SKM-1 (cell line): ENCODE data around the gene SPATS2.

Experiments
- DNase-seq: peaks from one replicate; lab custom pipeline; 2025; ENCODE audit not compliant: unreplicated experiment; lab: John Stamatoyannopoulos, UW

SPATS2 gene

DNA sequence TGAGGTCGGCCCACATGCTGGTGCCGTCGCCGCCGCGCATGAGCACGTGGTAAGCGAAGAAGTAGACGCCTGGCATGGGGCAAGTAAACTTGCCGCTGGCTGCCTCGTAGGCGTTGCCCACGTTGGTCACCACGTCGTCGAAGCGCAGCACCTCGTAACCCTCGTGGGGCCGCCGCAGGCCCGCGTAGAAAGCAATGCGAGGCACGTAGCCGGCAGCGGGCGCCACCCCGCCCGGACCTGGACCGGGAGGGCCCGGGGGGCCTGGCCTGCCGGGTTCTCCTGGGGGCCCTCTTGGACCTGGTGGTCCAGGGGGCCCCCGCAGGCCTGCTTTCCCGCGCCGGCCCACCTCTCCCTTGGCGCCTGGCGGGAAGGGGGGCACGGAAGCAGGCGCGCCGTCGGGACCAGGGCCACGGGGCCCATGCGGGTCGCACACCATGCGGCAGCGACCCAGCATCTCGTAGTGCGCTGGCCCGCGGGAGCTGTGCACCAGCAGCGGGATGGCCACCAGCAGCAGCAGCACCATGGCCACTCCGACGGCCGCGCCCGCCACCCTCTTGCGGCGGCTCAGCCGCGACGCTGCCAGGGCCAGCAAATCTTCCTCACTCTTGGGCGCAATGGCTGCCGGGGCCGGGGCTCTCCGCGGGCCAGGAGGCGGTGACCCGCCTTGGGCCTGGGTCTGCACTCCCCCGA, 31.2 kb upstream of the SPATS2 start:
- no peak for DNase-seq

DNA sequence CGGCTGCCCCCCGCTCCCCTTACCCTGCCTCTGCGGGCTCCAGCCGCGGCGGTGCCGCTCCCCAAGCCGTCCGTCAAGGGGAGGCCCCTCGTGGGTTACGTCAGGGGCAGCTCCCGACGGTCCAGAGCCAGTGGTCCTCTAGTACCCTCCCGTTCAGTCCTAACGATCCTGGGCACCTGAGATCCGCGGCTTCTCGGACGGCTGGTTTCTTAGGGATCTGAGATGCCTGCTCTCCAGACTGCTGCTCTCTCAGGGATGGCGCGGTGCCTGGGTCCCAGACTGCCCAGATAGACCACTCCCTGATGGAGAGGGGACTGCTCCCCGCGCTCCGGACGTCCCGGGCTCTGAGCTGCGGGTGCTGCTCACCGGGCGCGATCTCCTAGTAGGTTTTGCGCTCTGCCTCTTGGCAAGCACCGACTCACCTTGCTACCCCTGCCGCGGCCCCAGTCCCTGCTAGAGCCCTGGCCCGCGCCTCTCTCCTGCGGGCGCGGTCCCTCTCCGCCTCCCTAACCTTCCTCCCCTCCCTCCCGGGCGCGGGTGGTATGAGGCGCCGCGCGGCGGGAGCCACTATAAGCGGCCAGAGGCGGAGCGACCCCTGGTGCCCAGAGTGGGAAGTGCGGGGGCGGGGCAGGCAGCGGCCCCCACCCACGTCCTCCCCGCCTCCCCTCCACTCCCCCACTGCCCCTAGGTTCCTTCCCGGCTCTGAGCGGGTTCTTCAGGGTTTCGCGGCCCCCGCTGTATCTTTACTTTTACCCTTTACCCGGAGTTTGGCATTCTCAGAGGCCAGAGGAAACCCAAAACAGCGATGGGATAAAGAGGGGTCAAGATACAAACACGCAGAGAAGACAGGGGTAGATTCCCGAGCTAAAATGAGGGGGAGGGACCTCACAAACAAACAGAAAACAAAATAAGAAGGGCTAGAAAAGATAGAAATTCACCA, 30.3 kb upstream of the SPATS2 start, which contains the start of gene C1QL4:
Gene C1QL4 (minus strand): TSS at position 544 of the 940 bp plus-strand sequence. CDS start 711 bp downstream, outside the sequence.
- DNase-seq = peak; percentile 25

- no peak for DNase-seq
Measured at GRCh38 chr12:49338830-49339463, 28.3 kb upstream of the SPATS2 start.

DNA sequence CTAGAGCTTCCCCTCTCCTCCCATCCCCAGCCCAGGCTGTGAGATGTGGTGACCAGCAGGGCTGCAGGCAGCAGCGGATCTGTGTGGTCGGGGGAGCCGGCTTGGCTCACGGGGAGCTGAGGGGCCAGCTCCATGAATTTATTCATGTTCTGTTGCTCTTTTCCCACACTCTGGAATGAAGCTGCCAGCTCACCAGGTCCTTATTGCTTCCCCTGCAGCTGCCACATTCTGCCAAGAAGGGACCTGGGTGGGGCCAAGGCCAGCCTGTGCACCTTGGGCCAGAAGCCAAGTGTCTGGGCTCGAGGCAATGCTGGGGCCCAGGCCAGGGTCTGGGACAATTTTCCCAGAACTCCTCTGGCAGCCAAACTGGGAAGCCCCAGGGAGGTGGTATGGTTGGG, 27.8 kb upstream of the SPATS2 start:
- DNase-seq = no peak

DNA sequence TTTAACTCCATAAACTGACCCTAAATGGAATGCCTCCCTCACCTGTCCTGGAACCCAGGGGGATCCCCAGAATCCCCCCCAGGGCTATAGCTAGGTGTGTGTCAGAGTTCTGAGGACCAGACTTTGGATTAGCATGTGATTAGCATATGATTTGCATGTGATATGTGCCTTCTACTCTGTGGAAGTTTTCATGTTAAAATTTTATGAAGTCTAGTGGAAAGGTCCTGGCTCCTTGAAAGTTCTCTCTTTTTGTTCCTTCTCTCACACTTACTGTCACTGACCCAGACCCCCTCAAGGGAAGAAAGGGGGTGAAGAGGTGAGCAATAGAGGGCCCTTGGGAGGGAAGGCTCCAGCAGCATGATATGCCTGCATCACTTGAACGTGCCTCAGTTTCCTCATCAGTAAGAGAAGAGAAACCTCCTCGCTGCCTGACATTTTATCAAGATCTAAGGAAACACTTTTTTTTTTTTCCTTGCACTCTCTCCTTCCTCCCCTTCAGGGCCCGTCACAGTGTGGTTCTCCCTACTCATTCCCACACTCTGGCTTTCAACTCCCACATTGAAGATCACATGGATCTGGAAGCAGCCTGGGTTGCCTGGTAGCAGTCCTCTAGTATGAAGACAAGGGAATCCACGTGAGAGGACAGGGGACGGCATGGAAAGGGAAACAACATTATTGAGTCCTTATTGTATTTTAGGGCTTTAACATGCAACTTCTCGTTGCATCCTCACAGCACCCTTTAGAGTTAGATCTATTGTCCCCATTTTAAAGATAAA, 27.0 kb upstream of the SPATS2 start:
- no peak for DNase-seq

DNA sequence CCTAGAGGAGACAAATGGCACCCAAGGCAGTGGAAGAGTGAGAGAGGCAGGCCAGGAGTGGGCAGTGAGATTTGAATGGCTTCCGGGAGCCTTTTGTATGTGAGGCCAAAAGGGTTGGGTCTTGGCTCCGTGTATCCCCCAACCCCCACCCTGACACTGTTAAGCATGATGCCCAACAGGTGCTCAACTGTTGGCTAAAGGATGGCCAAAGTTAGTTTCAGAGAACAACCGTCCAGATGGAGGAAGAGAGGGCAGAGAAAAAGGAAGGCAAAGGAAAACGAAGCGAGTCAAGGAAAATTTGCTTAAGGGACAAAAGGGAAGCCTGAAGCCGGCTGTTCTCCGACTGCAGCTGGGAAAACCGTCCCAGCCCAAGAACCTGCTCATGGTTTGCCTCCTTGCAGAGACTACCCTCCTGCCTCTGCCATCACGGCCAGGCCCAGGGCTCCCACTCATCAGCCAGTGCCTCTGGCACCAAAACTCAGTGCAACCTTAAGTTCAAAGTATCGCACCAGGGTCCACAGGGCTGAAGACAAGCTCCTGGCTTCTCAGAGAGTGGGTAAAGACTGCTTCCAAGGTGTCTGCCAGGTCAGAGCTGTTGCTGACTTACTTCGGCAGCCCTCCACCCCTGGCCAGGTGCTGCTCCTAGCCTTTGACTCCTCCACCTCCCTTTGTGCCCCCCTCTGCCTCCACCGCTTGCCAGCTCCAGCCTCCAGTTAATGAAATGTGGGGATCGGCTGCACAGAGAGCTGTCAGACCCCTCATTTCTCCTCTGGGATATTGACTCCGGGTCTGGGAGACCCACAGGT, 26.1 kb upstream of the SPATS2 start:
- no peak for DNase-seq

DNA sequence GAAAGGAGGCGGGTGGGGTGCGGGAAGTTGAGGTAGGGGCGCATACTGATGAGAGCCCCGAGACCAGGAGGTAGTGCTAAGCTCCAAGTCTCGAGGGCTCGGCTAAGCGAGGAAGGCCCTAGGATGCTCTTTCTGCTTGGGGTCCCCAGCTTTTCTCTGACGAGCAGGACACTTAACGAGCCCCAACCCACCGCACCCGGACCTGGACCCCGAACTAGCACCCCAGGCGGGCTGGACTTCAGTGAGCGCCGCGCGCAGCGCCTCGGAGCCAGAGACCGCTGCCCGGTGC, 25.5 kb upstream of the SPATS2 start:
- DNase-seq = no peak

DNA sequence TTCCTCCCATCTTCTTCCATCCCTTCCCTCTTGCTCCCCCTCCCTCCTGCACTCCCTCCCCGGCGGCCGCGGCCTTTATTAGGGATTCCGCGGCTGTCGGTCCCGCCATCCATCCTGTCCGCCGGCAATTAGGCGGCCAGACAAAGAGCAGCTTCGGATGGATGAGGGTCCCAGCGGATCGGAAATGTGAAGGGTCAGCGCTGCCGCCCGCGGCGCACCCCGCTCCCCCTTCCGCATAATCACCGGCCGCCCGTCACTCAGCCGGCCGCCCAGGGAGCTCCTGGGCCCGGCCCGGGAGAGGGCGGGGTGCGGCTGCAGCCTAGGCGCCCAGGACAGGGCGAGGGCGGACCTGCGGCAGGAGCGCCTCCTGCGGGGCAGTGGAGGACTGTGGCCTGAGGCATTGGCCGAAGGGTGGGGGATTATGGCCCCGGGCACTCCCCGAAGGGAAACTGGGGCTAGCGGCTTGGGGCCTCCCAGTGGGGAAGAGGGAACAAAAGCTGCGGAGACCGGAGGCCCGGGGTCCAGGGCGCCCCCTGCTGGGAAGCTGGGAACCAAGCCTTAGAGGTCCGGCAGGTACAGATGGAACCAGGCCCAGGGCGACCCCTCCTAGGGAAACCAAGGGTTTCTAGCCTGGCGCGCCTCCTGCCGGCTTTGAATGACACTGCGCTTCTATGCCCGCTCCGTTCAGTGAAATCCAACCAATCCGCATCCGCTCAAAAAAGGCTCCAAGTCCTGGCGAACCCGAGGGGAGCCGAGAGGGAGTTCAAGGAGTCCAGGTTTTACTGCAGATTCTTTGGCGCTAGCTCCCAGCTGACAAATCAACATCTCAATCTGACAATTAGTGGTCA, 25.0 kb upstream of the SPATS2 start:
- peak; percentile 52 for DNase-seq

DNA sequence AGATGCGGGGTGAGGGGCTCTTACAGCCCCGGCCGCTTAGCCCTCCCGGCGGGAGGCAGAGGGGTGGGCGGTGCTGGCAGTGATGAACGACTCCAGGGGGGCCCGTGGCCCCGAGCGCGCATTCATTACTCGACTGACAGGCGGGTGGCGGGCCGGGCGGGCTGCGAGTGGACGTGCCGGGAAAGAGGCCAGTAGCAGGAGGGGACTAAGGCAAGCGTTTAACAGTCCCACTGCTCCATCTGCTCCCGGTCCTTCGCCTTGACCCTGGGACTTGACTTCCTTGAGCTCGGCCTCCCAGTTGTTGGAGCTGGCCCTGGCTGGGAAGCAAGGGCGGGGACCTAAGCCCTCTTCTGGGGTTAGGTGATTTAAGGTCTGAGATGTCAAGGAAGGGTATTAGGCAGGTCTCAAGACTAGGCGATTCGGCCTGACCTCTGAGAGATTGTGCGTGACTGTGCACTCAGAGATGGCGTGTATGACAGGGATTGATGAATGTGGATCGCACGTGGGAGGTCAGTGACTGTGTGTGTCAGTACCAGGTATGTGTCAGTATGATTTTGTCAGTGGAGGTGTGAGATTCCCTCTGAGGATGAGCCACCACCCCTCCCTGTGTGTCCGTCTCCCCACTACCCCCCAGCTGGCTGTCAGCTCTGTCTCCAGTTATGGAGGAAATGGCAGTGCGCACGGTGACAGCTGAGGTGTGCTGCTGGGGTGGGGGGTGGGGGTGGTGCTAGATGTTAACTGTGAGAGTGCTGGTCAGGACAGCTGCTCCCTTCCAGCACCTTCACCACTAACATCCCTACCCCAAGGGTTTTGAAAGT, 24.1 kb upstream of the SPATS2 start:
- no peak for DNase-seq

GRCh38 chr12:49344486-49345050, 22.7 kb upstream of the SPATS2 start:
- DNase-seq = no peak

DNA sequence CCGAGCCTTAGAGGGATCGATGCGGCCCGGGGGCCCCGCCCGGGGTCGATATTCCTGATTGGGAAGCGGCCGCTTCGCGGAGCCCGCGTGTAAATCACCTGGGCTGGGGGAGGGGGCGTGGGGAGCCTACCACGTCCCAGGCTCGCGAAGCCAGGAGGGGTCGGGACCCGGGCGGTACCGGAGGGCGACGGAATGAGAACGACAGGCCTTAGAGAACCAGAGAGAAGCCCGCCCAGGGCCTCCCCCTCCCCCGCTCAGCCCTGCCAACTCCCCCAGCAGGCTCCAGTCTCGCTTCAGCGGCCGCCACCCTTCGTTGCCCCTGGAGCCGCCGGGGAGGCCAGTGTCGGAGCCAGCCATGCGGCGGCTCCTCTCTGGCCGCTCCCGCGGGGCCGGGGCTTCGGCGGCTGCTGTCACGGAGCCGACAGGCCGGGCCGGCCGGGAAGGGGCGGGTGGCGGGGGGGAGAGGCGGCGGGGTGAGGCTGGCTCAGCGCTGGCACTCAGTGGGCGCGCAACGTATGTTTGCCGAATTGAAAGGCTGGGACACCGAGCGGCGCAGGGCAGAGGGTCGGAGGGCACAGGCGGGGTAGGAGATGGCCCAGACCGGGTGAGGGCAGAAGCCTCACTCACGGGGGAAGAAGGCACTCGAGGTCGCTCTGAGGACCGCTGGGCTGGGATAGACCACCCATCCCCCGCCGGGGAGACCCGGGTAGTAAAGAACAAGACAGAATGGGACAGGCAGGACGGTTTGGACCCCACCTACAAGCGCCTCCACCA, 22.0 kb upstream of the SPATS2 start:
- DNase-seq = no peak

- DNase-seq = no peak
Measured at GRCh38 chr12:49345825-49346658, 21.2 kb upstream of the SPATS2 start.

- DNase-seq = no peak
Measured at GRCh38 chr12:49346659-49347310, 20.5 kb upstream of the SPATS2 start, which contains the start of gene DNAJC22. TSS of gene DNAJC22 (plus strand) at chr12:49346888. CDS start at chr12:49348873, 1,985 bp downstream.

GRCh38 chr12:49347311-49348193, 19.7 kb upstream of the SPATS2 start:
- no peak for DNase-seq

DNA sequence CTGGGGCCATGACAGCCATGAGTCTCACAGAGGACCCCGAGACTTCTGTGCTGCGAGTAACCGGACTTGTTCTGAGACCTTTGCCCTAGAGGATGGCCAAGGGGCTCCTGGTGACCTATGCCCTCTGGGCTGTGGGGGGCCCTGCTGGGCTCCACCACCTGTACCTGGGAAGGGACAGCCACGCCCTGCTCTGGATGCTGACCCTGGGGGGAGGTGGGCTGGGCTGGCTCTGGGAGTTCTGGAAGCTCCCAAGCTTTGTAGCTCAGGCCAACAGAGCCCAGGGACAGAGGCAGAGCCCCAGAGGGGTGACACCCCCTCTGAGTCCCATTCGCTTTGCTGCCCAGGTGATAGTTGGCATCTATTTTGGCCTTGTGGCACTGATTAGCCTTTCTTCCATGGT, 18.5 kb upstream of the SPATS2 start:
- no peak for DNase-seq
